C4-2B (cell line): Measurements from ENCODE around the gene HNRNPA0.

Experiments used
- CTCF ChIP-seq: fragments of 450-650 bp; conservative IDR thresholded peaks from 2 replicates; pipeline ENCODE4 v1.5.1; 2017; ENCODE audit warnings: mild to moderate bottlenecking
- ZFX ChIP-seq: fragments of 450-650 bp; IDR thresholded peaks from 2 replicates; pipeline ENCODE4 v1.6.1; 2017

- no peak for TF ChIP-seq CTCF
- no peak for TF ChIP-seq ZFX
Observed at GRCh38 chr5:137730336-137730735, 23.8 kb downstream of the HNRNPA0 start.
